GM06990 (cell line): ENCODE measurements around the gene CIART.

ENCODE experiments used
- DNase-seq: peaks from one replicate; pipeline ENCODE4 v3.0.0-alpha.2; 2011; ENCODE audit not compliant: insufficient read length; ENCODE audit errors: extremely low read depth
- H3K27me3 ChIP-seq: replicated peaks from 2 replicates; pipeline ENCODE4 v1.6.0; 2011; ENCODE audit warnings: low read length; ENCODE audit not compliant: control insufficient read depth, insufficient read depth
- H3K36me3 ChIP-seq: 2 replicates; pipeline ENCODE4 v1.5.1; 2011; ENCODE audit warnings: low read length; ENCODE audit not compliant: control insufficient read depth, insufficient read depth
- H3K4me3 ChIP-seq: replicated peaks from 2 replicates; pipeline ENCODE4 v1.5.1; 2011; ENCODE audit warnings: low read depth, mild to moderate bottlenecking, control low read depth, low read length
- TF ChIP-seq, protein P1 (sequence below): IDR thresholded peaks from 2 replicates; pipeline ENCODE4 v1.5.1; 2011; ENCODE audit warnings: low read length, control low read depth, mild to moderate bottlenecking, inconsistent platforms; ENCODE audit not compliant: insufficient read depth, poor library complexity, severe bottlenecking

Gene CIART

DNA sequence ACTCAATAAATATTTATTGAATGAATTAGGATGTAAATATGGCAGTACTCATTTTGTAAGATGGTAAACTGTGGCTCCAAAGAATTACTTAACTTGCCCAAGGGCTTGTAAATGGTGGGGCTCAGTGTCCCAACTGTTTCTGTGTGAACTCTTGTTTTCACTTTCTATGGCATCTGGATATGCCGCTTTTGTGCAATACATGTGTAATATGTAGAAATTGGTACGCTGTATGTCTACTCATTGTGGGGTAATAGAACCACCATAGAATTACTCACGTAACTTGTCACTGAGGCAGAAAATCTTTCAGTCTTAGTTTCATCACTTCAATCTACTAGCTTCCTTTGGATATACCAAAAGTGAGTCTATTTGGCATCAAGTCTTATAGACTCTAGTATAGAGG lies 40.0 kb downstream of the CIART start:
- Histone ChIP-seq H3K27me3 (no peaks in the 10 kb centered on the region), H3K36me3 (peaks cover 4% of the 10 kb centered on the region), H3K4me3 (peak overlapping the region; percentile 71)
- TF ChIP-seq, protein P1, sequence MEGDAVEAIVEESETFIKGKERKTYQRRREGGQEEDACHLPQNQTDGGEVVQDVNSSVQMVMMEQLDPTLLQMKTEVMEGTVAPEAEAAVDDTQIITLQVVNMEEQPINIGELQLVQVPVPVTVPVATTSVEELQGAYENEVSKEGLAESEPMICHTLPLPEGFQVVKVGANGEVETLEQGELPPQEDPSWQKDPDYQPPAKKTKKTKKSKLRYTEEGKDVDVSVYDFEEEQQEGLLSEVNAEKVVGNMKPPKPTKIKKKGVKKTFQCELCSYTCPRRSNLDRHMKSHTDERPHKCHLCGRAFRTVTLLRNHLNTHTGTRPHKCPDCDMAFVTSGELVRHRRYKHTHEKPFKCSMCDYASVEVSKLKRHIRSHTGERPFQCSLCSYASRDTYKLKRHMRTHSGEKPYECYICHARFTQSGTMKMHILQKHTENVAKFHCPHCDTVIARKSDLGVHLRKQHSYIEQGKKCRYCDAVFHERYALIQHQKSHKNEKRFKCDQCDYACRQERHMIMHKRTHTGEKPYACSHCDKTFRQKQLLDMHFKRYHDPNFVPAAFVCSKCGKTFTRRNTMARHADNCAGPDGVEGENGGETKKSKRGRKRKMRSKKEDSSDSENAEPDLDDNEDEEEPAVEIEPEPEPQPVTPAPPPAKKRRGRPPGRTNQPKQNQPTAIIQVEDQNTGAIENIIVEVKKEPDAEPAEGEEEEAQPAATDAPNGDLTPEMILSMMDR, result no peak
- DNase-seq, result no peak

DNA sequence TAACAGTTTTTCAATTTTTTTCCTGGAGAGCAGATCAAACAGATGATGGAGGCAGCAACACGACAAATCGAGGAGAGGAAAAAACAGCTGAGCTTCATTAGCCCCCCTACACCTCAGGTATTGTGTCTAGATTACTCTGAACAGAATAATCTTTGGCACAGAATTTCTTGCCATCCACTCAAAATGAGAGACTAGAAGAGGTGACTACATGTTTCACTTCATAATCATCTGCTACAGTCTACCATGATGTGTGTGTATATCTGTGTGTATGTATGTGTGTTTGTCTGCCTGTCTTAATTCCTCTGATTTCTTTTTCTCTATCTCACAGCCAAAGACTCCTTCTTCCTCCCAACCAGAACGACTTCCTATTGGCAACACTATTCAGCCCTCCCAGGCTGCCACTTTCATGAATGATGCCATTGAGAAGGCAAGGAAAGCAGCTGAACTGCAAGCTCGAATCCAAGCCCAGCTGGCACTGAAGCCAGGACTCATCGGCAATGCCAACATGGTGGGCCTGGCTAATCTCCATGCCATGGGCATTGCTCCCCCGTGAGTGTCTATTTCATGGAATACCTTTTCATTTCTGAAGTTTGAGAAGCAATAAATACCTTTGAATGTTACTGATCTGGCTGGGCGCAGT lies 50.4 kb downstream of the CIART start:
- peaks cover 13% of the 10 kb centered on the region for H3K36me3 ChIP-seq
- H3K27me3 ChIP-seq, result no peaks in the 10 kb centered on the region
- TF ChIP-seq, protein P1, result no peak
- no peak overlapping the region for H3K4me3 ChIP-seq
- DNase-seq, result no peak
